Inflammatory macrophage (primary cell): Measurements from ENCODE around the gene TRPC6.
"Not testable (repeated sequence)": the region's sequence is repeated elsewhere in the genome, so short reads cannot be mapped to it uniquely, and the experiment has no call there.

Experiments
- DNase-seq, 2 donors: peaks; one replicate each; pipeline ENCODE4 v3.0.0-alpha.2; 2020 to 2022

Gene TRPC6

GRCh38 chr11:101521821-101522220 lies 62.0 kb downstream of the TRPC6 start:
- no peak for DNase-seq

DNA sequence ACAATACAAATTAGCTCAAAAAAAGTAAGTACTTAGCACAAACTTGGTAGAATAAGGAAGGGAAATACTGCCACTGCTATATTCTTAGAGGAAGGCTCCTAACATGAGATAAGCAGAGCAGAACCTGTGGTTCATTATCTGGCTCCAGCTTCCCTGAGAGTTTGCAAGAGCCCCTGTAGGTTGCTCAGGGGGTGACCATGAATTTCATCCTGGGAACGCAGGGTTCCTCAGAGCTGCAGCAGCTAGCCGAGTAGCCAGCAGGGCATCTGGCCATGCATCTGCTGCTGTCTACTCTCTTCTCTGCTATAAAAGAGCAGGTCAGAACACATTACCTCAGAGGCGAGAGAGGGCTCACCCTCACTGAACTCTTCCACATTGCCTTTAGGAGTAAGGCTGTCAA lies 67.3 kb downstream of the TRPC6 start:
- no peak for DNase-seq

GRCh38 chr11:101511065-101511464 lies 72.7 kb downstream of the TRPC6 start:
- no peak for DNase-seq

GRCh38 chr11:101510591-101510990 lies 73.2 kb downstream of the TRPC6 start:
- no peak for DNase-seq

- DNase-seq = no peak
Observed at GRCh38 chr11:101509922-101510321, 73.9 kb downstream of the TRPC6 start.

DNA sequence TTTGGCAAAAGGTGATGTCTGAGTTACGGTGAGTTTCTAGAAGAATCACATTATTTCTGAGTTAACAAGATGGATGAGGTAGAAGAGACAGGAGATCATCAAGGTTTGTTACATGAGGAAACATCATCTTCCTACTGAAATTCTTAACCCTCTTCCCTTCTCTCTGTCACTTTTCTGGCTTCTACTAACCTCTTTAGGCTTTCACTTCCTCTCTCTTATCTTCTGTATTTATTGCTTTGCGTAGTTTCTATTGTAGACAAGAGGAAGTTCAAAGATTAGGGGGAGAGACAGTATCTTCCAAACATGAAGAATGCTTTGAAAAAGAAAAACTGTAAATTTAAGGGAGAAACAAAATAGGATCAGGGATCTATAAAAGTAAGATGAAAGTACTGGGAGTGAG lies 75.4 kb downstream of the TRPC6 start:
- DNase-seq = peak in 1 of 2 donors; percentile 6

- no peak for DNase-seq
Observed at GRCh38 chr11:101498891-101499290, 84.9 kb downstream of the TRPC6 start.

DNA sequence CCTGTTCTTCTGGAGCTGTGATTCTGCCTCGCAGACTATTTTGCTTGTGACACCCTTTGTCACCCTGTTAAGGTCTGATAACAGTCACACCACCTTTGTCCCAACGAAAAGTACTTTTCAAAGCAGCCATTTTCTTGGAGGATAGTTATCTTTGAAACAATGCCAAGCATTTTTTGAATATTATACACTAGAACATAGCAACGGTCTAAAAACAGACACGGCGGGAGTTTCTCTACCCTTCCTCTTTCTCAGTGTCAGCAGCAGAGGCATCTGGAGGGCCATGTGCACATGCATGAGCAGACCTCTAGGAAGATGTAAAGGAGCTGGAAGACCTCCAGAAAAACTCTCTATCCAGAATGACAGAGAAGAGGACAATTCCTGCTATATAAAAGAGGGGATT lies 86.5 kb downstream of the TRPC6 start:
- DNase-seq = no peak

DNA sequence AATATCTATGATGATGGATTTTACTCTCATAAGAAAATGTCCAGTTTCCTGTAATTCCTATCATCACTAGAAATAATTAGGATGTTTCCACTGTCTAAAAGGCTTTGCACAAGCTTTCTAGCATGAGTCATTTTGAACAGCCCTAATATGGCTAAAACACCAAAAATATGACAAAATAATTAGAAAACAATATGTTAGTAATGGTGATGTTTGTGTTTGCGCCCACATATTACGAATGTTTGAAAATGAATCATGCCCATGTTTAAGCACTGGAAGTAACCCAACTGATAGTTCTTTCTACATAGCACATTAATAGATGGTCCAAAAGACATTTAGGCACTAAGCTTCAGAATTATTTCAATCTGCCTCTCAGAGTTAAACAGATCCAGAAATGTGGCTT lies 96.0 kb downstream of the TRPC6 start:
- DNase-seq = no peak

- DNase-seq = no peak
Observed at GRCh38 chr11:101482556-101483124, 101.2 kb downstream of the TRPC6 start.

- DNase-seq = no peak
Observed at GRCh38 chr11:101478587-101479369, 105.0 kb downstream of the TRPC6 start.

DNA sequence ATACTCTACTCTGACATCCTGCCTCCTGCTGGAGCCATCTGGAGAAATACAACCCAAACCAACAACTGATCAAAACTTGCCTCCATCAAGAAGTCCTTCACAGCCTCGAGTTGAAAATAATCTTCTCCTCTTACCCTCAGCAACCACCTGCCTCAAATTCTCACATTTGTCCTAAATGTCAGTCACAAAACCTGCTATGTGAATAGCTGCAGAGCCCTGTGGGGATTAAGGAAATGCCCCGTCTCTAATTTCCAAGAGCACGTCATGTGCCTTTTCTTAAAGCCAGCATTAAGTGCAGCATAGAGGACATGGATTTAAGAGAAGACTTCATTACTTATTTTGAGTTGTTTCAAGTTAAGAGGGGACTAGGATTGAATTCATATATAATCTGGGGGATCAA lies 105.9 kb downstream of the TRPC6 start:
- no peak for DNase-seq

- DNase-seq = no peak
Observed at GRCh38 chr11:101476191-101476590, 107.6 kb downstream of the TRPC6 start.

DNA sequence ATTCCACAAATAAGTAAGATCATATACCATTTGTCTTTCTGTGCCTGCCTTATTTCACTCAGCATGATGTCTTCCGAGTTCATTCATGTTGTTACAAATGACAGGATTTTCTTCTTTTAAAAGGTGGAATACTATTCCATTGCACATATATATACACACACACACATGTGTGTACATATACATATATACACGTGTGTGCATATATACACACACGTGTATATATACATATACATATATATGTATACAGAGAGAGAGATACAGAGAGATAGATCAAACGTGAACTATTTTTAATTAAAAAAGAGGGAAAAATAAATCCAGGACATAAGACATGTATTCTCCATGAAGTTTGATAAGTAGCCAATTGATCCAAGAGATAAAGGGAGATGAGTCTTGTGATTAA lies 108.1 kb downstream of the TRPC6 start:
- DNase-seq = no peak

- DNase-seq = no peak
Observed at GRCh38 chr11:101474666-101475065, 109.1 kb downstream of the TRPC6 start.

GRCh38 chr11:101470881-101471520 lies 112.8 kb downstream of the TRPC6 start:
- DNase-seq = no peak

DNA sequence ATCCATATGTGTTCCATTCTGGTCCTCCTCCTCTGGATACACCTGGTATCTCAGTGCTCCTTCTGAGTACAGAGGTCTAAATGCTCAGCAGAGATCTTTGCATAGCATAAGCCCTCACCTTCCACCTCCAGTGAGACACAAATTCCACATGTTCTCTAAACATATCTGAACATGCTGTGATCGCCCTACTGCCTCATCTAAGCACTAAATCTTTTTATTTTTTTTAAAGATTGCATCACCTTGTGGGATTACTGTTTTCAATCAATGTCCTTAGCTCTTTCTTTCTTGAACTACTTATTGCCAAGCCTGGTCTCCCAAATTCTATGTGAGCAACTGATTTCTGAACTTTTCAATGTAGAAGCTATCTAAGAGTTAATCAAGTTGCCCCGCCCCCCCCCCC lies 113.4 kb downstream of the TRPC6 start:
- DNase-seq = no peak

DNA sequence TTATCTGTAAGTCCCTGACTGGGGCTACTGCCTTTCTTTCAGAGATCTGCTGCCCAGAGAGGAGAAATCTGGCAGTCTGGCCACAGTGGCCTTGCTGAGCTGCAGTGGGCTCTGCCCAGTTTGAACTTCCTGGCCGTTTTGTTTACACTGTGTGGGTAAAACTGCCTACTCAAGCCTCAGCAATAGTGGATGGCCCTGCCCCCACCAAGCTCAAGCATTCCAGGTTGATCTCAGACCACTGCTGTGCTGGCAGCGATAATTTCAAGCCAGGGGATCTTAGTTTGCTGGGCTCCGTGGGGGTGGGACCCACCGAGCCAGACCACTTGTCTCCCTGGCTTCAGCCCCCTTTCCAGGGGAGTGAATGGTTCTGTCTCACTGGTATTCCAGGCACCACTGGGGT lies 117.5 kb downstream of the TRPC6 start:
- no peak for DNase-seq

- not testable (repeated sequence) for DNase-seq
Observed at GRCh38 chr11:101464388-101464787, 119.4 kb downstream of the TRPC6 start.

DNA sequence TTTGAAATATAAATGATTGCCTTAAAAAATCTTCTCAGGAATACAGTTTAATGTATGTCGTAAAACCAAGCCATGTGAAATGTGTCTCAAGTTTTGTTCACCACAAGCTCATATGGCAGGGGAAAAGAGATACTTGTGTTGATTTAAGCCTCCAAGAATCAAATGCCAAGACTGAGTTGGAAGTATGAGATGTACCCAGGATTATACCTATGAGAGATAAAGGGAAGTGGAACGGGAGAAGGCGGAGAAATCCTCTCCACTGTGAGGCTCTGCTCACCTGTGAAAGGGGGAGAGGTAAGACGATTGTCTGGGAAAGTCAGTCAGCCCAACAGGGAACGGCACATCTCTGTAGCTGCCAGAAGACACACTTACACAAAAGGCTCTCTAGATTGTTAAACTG lies 124.8 kb downstream of the TRPC6 start:
- DNase-seq = no peak

DNA sequence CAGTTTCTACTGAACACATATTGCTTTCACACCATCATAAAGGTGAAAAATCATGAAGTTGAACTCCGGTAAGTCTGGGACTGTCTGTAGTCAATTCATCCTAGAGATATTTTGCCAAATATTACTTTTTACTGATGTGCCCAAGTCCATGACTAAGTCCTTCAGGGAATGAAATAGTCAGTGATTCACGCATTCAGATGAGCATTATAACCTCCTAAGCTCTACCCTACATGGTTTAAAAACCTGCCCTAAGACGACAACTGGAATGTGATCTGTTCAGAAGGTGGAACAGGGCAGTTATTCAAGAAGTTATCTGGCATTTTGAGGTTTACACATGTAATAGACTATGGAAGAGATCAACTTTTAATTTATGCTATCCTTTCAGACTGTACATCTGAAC lies 125.6 kb downstream of the TRPC6 start:
- no peak for DNase-seq

- peak in 1 of 2 donors; percentile 49 for DNase-seq
Observed at GRCh38 chr11:101456812-101457211, 127.0 kb downstream of the TRPC6 start.

DNA sequence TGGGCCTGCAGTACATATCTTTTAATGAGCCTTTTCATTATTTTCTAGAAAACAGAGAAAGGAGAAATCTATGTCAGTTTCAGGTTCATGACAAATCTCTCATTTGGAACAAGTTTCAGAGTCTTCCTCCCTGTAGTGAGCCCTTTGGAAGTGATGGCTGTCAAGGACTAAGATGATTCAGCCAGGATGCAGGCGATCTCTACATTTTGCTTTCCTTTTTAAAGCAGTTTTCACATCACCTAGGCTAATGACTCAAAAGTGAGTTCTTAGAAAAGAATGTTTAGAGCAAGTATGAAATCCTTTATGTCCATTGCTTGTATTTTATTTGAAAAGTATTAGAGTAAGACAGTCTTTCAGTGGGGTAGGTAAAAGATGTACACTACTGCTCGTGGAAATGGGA lies 130.1 kb downstream of the TRPC6 start:
- DNase-seq = no peak

DNA sequence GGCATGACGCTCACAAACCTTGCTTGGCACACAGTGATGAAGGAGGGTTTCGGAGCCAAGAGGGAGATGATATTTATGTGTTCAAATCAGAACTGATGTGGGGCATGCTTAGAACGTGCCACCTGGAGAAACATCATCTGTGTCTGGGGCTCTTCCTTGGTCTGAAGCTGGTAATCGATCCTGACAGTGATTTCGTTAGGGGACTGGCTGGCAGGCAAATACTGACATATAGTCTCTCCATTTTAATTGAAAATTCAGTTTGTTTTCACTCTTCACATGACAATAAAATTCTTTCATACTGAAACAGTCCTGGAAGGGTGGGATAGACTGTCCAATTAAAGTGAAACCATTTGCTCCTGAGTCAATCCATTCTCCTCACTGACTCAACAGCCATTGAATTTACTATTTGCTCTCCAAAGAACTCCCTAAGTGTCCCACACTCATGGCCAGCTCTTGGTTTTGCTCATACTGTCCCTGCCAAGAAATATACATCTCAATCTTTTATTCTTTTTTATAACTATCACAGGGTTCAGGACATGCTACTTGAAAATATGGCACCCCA lies 134.8 kb downstream of the TRPC6 start:
- DNase-seq = no peak
